ENCODE data around the gene SCFD1. TPM values are rescaled to one million over a fixed set of nuclear protein-coding genes. Genes with fewer than 3 reads are reported as not detected.

Gene SCFD1
- total RNA-seq, 4 donors from 2014 or later: 50.4 to 82.1 (median 52.6) TPM

DNA sequence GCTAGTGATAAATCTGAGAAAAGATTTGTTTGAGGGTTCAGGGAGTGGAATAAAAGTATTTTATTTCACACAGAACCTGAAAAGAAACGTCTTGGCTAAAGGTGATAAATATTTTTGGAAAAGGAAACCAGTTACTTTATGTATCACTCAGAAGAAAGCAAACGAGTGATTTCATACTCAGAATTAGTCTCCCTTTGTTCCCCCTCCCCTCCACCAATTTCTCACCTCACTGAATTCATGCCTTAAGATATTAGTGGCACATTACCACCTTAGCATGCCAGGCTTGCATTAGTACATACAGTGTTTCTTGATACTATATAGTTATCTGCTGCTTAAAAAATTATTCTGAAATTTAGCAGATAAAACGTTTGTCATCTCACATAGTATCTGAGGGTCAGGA lies 35.0 kb upstream of the SCFD1 start:
- Histone ChIP-seq H3K27ac (no peak overlapping the region), H3K36me3 (peaks cover 0 to 35% (median 0%) of the 10 kb centered on the region in 3 donors), H3K27me3 (no peaks in the 10 kb centered on the region), H3K4me3 (no peak overlapping the region), H3K4me1 (no peaks in the 10 kb centered on the region), H3K9me3 (no peaks in the 10 kb centered on the region)
- DNase-seq: no peak
- intact Hi-C loops (cut with DNase I): no loop called here
- TF ChIP-seq, protein P1, sequence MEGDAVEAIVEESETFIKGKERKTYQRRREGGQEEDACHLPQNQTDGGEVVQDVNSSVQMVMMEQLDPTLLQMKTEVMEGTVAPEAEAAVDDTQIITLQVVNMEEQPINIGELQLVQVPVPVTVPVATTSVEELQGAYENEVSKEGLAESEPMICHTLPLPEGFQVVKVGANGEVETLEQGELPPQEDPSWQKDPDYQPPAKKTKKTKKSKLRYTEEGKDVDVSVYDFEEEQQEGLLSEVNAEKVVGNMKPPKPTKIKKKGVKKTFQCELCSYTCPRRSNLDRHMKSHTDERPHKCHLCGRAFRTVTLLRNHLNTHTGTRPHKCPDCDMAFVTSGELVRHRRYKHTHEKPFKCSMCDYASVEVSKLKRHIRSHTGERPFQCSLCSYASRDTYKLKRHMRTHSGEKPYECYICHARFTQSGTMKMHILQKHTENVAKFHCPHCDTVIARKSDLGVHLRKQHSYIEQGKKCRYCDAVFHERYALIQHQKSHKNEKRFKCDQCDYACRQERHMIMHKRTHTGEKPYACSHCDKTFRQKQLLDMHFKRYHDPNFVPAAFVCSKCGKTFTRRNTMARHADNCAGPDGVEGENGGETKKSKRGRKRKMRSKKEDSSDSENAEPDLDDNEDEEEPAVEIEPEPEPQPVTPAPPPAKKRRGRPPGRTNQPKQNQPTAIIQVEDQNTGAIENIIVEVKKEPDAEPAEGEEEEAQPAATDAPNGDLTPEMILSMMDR (IDR thresholded peaks at IDR 0.05): no peak
- TF ChIP-seq POLR2A (IDR thresholded peaks at IDR 0.05): no peak
- 59 to 70% methylated on average over 3 of the region's 3 CpGs for WGBS, 2 donors

DNA sequence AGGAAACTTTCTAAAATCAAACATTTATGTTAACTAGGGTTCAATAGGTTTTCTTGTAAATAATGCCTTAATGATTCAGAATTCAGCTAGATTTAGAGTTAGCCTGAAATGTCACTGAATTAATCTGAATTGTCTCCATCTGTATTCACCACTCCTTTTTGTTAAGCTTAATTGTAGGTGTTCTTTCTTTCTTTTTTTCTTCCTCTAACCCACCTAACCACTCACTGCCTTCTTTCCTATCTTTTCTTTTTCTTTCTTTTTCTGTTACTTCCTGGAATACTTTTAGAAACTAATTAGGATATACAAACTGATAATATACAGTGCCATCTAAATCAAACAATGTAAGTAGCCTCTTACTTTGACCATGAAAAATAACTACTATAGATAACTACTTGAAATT lies 33.2 kb upstream of the SCFD1 start:
- DNase-seq: no peak
- TF ChIP-seq POLR2A (IDR thresholded peaks at IDR 0.05): no peak
- TF ChIP-seq, protein P1 (IDR thresholded peaks at IDR 0.05): no peak
- H3K9me3 ChIP-seq: no peaks in the 10 kb centered on the region
- H3K27ac ChIP-seq: no peak overlapping the region
- peaks cover 0 to 49% (median 0%) of the 10 kb centered on the region in 3 donors for H3K36me3 ChIP-seq
- intact Hi-C loops (cut with DNase I): no loop called here
- H3K4me3 ChIP-seq: no peak overlapping the region
- H3K4me1 ChIP-seq: no peaks in the 10 kb centered on the region
- H3K27me3 ChIP-seq: no peaks in the 10 kb centered on the region

DNA sequence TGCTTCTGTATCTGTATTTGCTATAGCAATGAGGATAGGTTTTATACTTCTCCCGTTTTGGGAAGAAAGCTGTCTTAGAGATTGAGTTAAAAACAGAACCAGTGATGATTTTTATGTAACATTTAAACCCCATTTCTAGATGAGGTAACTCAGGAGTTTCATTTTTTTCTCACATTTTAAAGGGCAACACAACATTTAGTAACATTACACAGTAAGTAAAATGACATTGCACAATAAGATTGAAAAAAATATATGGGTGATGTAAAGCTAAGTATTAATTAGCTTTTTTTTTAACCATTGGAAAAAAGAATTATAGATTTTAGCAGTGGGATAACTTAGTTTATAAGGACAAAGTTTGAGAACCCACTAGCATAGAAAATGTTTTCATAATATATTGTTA lies 25.2 kb upstream of the SCFD1 start:
- Histone ChIP-seq H3K4me3 (no peak overlapping the region), H3K36me3 (peaks cover 0 to 84% (median 0%) of the 10 kb centered on the region in 3 donors), H3K27me3 (no peaks in the 10 kb centered on the region), H3K27ac (no peak overlapping the region), H3K9me3 (no peaks in the 10 kb centered on the region), H3K4me1 (no peaks in the 10 kb centered on the region)
- 74 to 92% methylated on average over 1 of the region's 1 CpG for WGBS, 2 donors
- TF ChIP-seq, protein P1 (IDR thresholded peaks at IDR 0.05): no peak
- TF ChIP-seq POLR2A (IDR thresholded peaks at IDR 0.05): no peak
- no peak for DNase-seq
- intact Hi-C loops (cut with DNase I): no loop called here

DNA sequence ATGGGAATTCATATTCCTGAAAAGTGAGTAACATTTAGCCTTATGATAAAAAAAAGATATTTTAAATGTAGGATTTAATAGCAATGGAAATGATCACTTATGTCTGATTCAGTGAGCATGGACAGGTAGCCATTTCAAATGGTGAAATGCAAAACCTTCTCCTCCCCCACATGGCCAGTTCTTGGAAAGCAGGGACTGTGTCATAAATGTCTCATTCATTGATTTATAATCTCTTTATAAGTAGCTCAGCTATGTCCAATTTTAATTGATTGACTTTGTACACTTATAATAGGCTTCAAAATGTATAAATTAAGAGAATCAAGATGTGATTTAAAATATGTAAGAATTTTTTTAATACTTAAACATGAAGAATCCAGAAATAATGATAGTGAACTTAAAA lies 24.6 kb upstream of the SCFD1 start:
- Histone ChIP-seq H3K27me3 (no peaks in the 10 kb centered on the region), H3K36me3 (peaks cover 0 to 84% (median 0%) of the 10 kb centered on the region in 3 donors), H3K27ac (no peak overlapping the region), H3K4me1 (no peaks in the 10 kb centered on the region), H3K4me3 (no peak overlapping the region), H3K9me3 (no peaks in the 10 kb centered on the region)
- DNase-seq: no peak
- TF ChIP-seq POLR2A (IDR thresholded peaks at IDR 0.05): no peak
- intact Hi-C loops (cut with DNase I): no loop called here

DNA sequence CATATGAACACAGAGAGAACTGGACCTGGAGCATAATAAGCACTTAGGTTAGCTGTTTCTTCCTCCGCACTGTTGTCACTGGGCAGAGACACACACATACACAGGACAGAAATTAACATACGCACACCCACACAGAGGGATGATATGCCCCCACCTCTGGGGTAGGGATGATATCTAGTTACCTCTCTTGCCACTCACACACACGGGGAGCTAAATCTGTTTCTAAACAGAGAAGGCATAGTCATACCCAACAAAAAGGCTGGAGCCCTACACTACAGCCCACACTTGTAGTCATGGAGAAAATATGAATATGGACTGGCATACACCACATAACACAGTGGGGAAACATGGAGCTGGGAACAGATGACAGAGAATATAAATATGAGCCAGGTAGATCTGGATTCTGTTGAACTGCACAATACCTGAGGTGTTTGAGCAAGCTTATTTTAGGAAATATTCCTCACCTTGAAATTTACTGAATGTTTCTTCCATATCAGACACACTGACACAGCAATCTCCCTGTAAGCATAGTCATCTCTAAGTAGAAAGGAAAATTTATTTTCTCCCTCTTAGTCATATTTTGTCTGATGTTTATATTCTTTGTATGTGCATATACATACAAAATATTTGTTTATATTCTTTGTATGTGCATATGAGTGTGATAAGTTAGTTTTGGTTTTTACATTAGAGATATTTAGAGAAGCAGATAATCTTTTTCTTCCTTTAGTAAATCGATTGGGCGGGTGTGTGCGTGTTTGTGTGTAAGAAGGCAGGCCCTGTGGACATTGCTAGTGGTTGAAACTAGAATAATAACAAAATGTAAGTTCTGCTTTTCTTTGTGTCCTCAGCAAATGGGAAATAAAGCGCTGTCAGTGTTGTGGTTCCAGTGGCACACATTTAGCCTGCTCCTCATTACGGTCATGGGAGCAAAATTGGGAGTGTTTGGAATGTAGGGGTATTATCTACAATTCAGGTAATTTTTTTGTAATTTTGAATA lies 20.9 kb upstream of the SCFD1 start:
- Histone ChIP-seq H3K27ac (no peak overlapping the region), H3K9me3 (no peaks in the 10 kb centered on the region), H3K4me3 (no peak overlapping the region), H3K4me1 (no peaks in the 10 kb centered on the region), H3K27me3 (no peaks in the 10 kb centered on the region), H3K36me3 (peaks cover 0 to 96% (median 0%) of the 10 kb centered on the region in 3 donors)
- intact Hi-C loops (cut with DNase I): no loop called here
- 85 to 92% methylated on average over 8 of the region's 8 CpGs for WGBS, 2 donors
- DNase-seq: no peak
- TF ChIP-seq, protein P1 (IDR thresholded peaks at IDR 0.05): no peak

Measured in esophagus squamous epithelium (tissue), 5 donors.